ENCODE results near the gene ENDOV.

ENDOV gene

DNA sequence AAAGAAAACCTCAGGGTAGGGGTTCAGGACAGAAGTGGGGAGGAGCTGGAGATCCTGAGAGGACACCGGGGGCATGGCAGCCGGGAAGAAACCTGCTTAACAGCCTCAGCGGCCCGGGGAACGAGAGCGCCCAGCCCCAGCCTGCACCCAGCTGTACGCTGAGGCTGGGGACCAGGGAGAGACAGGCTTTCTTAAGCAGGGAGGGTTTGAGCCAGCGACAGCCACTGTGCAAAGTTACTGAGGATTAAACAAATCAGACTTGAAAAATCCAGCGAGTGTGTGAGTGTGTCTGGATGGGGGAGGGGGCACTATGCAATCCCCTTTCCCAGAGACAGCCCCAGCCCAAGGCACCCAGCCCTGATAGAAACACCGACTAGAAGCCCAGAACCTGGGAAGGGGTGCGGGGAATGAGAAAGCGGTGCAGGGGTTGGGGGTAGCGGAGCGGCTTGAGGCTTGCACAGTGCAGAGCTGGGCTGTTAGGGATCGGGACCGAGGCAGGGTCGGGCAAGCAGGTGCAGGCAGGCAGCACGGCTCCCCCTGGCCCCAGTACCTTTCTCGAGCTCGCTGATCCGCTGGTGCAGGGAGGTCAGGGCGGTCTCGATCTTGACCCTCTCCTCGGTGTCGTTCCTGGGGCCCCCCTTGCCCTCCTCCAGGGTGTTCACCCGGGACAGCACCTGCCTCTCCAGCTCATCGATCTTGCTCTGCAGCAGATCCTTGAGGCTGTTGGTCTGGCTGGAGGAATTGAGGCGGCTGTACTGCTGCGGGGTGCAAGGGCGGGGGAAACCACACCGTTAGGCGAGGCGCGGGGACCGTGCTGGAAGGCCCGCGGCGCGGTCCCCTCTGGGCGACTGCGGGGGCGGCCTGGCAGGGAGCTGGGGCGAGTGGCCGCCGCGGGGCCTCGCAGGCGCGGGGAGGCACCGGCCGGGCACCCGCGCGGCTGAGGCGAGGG is 60.3 kb downstream of the ENDOV start:
- no peak for DNase-seq
- in situ Hi-C loops (cut with MboI; ENCODE audit: low pct_unique_long_range_greater_than_20kb, low sequenced_read_pairs) = no loop called here

DNA sequence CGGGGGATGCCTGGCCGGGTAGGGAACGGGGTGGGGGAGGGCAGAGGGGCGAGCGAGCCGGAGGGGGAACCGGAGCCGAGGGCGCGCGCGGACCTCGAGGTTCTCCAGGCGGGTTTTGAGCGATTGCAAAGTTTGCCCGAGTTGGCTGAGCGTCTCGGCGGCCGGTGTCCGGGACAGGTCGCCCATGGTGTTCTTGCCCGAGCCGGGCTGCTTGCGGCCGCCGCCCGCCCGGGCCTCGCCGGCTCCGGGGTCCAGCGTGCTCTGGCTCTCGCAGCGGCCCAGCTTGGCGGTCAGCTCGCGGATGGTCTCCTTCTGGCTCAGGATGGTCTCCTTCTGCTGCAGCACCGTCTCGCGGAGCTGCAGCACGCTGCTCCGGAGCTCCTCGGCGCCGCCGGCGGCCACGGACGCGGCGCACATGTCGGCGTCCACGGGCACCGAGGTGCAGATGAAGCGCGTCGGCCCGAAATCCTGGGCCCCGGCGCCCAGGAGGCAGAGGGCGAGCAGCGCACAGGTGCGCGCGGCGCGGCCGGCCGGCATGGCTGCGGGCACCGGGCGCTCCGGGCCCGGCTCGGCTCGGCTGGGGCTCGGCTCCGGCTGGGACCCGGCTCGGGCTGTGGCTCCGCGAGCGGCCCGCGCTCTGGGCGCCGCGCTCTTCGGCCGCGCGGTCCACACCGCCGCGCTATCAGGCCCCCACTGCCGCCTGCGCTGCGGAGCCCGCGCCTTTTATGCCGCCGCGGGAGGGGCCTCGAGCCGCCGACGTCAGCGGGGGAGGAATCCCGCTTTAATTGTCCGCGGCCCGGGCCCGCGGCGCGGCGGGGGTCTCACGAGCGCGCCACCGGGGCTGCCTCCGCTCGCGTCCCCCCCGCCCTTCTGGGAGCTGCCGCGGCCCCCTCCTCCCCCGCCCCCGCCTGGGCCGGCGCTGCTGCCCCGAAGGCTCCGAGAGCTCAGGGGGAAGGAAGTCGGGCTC is 61.2 kb downstream of the ENDOV start, which contains the start of gene NPTX1:
NPTX1 (minus strand) TSS at position 698 of the 967 bp plus-strand sequence; CDS start at position 537, 161 bp downstream.
- DNase-seq = peak; percentile 29
- in situ Hi-C loops (cut with MboI; ENCODE audit: low pct_unique_long_range_greater_than_20kb, low sequenced_read_pairs) = no loop called here

- in situ Hi-C loops (cut with MboI; ENCODE audit: low pct_unique_long_range_greater_than_20kb, low sequenced_read_pairs) = no loop called here
These were observed 62.1 kb downstream of the ENDOV start for GRCh38 chr17:80476877-80477646.

DNA sequence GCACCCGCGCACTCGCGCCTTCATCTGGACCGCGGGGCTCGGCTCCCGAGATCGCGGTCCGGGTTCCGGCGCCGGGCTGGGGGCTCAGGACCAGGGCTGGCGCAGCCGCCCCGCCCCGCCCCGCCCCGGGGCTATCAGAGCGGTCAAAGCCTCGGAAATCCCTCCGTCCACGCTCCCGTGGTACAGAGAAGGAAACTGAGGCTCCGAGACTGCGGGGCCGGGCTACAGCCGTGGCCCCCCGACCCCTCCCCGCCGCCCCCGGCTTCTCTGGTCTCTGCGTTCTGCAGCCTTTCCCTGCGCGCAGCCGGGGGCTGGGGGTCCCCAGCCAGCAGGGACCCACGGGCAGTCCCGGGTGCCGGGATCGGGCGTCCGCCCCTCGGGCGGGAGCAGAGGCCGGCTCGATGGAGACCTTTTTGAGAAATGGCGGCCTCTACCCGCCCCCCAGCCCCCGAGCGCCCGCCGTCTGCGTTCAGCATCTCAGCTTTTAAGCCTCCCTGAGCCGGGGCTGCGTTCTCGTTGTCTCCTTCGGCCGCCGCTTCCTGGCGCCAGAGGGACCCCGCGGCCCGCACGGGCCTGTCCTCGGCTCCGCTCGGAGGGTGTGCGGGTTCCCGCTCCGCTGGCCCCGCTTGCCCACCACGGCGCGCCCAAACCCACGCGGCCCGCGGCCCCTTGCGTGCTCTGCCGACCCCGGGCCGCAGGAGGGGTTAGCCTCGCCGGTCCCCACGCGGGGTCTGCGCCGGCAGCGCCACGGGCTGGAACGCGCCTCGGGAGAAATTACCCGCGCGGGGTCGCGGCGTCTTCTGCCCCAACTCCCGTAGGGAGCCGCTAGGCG is 62.9 kb downstream of the ENDOV start:
- in situ Hi-C loops (cut with MboI; ENCODE audit: low pct_unique_long_range_greater_than_20kb, low sequenced_read_pairs) = no loop called here
- no peak for DNase-seq

More at GRCh38 chr17:80476877-80477646, 62.1 kb downstream of the ENDOV start:
- no peak for DNase-seq

GRCh38 chr17:80478487-80479245 is 63.7 kb downstream of the ENDOV start:
- DNase-seq = no peak
- in situ Hi-C loops (cut with MboI; ENCODE audit: low pct_unique_long_range_greater_than_20kb, low sequenced_read_pairs) = no loop called here

DNA sequence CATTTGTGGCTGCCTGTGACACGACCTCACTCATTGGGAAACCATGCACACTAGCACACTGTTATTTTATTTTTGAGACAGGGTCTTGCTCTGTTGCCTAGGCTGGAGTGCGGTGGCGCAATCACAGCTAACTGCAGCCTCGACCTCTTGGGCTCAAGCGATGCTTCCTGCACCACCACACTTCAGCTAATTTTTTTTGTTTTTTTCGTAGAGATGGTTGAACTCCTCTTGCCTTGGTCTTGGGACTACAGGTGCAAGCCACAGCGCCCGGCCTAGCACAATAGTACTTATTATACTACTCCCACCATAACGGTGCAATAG is 64.2 kb downstream of the ENDOV start:
- DNase-seq = no peak
- in situ Hi-C loops (cut with MboI; ENCODE audit: low pct_unique_long_range_greater_than_20kb, low sequenced_read_pairs) = no loop called here

- DNase-seq = no peak
- in situ Hi-C loops (cut with MboI; ENCODE audit: low pct_unique_long_range_greater_than_20kb, low sequenced_read_pairs) = no loop called here
These were observed 65.3 kb downstream of the ENDOV start for GRCh38 chr17:80480248-80480647.

DNA sequence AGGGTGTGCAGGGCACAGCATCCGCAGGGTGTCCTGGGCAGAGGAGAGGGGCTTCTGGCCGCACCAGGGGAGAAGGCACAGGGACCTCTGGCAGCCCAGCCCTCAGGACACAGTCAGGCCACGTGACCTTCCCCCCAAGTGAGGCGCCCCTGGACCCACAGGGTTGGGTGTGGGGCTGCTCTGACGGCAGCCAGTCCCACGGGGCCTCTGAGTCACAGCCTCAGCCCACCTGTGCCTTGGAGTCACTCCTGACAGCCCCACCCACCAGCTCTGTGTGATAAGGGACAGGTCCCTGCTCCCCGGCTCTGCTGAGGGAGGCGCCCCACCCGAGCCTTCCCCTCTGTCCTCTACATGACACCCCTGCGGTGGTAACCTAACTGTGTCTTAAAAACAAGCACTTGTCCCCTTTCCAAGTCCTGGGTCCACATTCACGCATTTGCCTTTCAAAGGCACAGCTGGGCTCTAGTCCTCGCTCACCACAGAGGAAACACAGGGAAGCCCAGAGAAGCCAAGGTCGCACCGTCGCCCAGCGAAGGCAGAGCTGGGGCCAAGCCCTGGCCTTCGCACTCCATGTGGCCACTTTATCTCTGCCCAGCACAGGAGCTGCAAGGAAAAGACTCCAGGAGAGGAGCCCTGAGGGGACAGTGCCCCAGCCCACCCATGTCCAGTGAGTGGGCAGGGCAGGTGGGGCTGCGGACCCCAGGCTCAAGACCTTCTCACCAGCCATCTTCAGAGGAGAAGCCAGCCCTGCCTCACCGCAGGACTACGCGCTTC is 66.5 kb downstream of the ENDOV start:
- DNase-seq = no peak
- in situ Hi-C loops (cut with MboI; ENCODE audit: low pct_unique_long_range_greater_than_20kb, low sequenced_read_pairs) = no loop called here

GRCh38 chr17:80482058-80482318 is 67.0 kb downstream of the ENDOV start:
- in situ Hi-C loops (cut with MboI; ENCODE audit: low pct_unique_long_range_greater_than_20kb, low sequenced_read_pairs) = no loop called here
- no peak for DNase-seq

DNA sequence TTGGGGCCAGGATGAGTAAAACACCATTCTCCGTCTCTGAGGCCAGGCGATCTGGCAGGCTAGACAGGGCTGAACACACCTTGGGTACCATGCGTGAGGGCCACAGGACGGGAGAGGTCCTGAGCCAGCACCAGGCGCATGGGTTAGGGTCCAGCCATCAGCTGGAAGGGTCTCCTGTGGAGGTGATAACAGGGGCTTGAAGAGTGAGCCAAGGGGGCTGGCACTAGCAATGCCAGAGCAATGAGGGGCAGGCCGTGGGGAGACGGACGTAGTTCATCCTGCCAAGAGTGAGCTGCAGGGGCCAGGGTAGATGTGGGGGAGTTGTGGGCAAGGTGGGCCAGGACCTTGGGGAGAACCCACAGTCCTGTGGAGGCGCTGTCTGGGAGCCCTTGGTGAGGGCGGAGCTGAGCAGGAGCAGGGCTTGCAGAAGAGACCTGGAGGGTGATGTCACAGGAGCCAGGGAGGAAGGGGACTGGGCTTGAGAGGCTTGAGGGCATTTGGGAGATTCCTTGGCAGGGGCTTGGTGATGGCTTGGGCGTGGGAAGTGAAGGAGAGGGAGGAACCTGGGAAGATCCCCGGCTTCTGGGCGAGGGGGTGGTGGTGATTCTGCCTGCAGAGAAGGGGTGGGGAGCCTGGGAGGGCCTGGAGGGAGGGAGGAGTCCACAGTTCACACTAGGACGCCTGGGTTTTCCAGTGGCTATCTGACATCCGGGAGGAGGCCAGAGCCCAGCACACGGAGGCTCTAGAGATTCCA is 67.8 kb downstream of the ENDOV start:
- in situ Hi-C loops (cut with MboI; ENCODE audit: low pct_unique_long_range_greater_than_20kb, low sequenced_read_pairs) = no loop called here
- no peak for DNase-seq

GRCh38 chr17:80485846-80486245 is 70.9 kb downstream of the ENDOV start:
- in situ Hi-C loops (cut with MboI; ENCODE audit: low pct_unique_long_range_greater_than_20kb, low sequenced_read_pairs) = no loop called here
- DNase-seq = no peak

- DNase-seq = no peak
- in situ Hi-C loops (cut with MboI; ENCODE audit: low pct_unique_long_range_greater_than_20kb, low sequenced_read_pairs) = no loop called here
These were observed 71.7 kb downstream of the ENDOV start for GRCh38 chr17:80486692-80487091.

DNA sequence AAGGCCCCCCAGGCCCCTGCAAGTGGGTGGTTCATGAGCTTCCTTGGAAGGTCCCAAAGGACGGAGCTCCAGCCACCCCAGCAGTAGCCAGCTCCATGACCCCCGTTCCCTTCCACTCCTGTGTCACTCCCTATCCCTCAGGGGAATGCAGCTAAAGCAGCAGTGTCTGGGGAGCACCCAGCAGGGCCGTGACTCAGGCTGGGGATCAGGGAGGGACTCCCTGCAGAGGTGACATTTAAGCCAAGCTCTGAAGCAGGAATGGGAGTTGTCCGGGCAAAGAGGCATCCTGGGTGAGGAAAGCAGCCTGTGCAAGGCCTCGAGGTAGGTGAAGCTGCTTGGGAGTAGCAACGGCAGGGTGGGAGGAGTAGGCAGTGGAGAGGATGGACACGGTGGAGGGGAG is 72.5 kb downstream of the ENDOV start:
- in situ Hi-C loops (cut with MboI; ENCODE audit: low pct_unique_long_range_greater_than_20kb, low sequenced_read_pairs) = no loop called here
- DNase-seq = no peak
